Measurements from ENCODE around the gene NPDC1.

- TF ChIP-seq POLR2A (IDR thresholded peaks at IDR 0.05) (no peak), CTCF (IDR thresholded peaks at IDR 0.05 in 4 of 5, conservative IDR thresholded peaks at IDR 0.05 in 1 of 5) (no peak)
These were observed 36.9 kb upstream of the NPDC1 start for GRCh38 chr9:137082925-137083290.
